HFF-Myc (cell line): ENCODE measurements around the gene MAGEB5.
"Not testable (repeated sequence)": the region's sequence is repeated elsewhere in the genome, so short reads cannot be mapped to it uniquely, and the experiment has no call there.

ENCODE experiments used
- DNase-seq: peaks from one replicate; pipeline ENCODE4 v3.0.0-alpha.2; 2011; ENCODE audit warnings: low read depth; ENCODE audit errors: extremely low read depth
- H3K4me3 ChIP-seq: replicated peaks from 2 replicates; pipeline ENCODE4 v1.5.1; 2011; ENCODE audit warnings: low read depth, mild to moderate bottlenecking, control low read depth, low read length
- CTCF ChIP-seq: IDR thresholded peaks from 2 replicates; pipeline ENCODE4 v1.5.1; 2012; ENCODE audit warnings: mild to moderate bottlenecking, low read depth, low read length, control low read depth; ENCODE audit errors: missing control alignments

The MAGEB5 gene, protein sequence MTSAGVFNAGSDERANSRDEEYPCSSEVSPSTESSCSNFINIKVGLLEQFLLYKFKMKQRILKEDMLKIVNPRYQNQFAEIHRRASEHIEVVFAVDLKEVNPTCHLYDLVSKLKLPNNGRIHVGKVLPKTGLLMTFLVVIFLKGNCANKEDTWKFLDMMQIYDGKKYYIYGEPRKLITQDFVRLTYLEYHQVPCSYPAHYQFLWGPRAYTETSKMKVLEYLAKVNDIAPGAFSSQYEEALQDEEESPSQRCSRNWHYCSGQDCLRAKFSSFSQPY

GRCh38 chrX:26215869-26216268, at the start of gene MAGEB5:
Gene MAGEB5 (plus strand): TSS chrX:26216169. CDS start chrX:26217302, 1,133 bp downstream.
- TF ChIP-seq CTCF, result no peak
- DNase-seq, result no peak

DNA sequence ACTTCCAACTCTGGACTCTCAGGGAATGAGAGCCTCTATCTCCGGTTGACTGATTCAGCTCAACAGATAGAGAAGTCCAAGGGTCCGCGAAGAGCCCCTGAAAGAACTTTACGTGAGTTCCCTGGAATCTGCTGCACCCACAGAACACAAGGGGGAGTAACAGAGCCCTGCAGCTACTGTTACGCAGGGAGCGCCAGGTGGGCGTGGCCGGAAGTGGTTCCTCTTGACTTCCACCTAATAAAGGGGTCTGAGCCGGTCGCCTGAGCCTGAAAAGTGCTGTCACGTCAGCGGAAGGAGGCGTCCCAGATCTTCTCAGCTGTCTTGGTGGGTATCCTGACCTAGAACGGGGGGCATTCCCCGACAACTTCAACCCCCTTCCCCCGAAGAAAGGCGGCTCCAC, 23.8 kb upstream of the MAGEB5 start, which contains the start of gene MAGEB6:
TSS of gene MAGEB6 (plus strand) at position 237 of the 400 bp plus-strand sequence. CDS start 1,407 bp downstream, outside the sequence.
- TF ChIP-seq CTCF, result no peak
- H3K4me3 ChIP-seq, result no peak within 1 kb of the TSS
- no peak for DNase-seq

More at GRCh38 chrX:26215869-26216268, at the start of gene MAGEB5:
- no peak within 1 kb of the TSS for H3K4me3 ChIP-seq

GRCh38 chrX:26203561-26203960, 12.4 kb upstream of the MAGEB5 start:
- no peak for TF ChIP-seq CTCF
- no peak for DNase-seq
- no peak overlapping the region for H3K4me3 ChIP-seq

GRCh38 chrX:26204717-26205116, 11.3 kb upstream of the MAGEB5 start:
- DNase-seq, H3K4me3 ChIP-seq: not testable (repeated sequence)

DNA sequence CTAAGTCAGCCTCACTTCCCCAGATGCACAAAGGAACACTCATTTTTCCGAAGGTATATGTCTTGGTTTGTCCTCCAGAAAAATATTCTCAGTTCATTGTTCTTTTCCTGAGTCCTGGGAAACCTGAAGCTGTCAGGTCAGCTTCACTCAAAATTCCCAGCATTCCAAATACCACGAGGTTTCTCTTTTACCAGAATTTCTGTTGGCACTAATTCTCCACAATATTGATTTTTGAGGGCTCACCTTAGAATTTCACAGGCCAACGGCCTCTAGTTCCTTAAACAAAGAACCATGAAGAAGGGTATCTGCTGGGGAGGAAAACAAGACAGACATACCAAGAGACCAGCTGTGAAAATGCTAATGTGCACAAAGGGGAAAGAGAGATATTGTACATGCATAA, 8.0 kb upstream of the MAGEB5 start:
- no peak for DNase-seq
- TF ChIP-seq CTCF, result no peak

GRCh38 chrX:26219351-26219750, 3.4 kb downstream of the MAGEB5 start:
- no peak for DNase-seq
- TF ChIP-seq CTCF, result no peak
- no peak overlapping the region for H3K4me3 ChIP-seq

More for the DNA sequence above, 8.0 kb upstream of the MAGEB5 start:
- H3K4me3 ChIP-seq, result no peak overlapping the region

GRCh38 chrX:26234177-26234576, 18.2 kb downstream of the MAGEB5 start:
- no peak for DNase-seq
- H3K4me3 ChIP-seq, result no peak overlapping the region
- no peak for TF ChIP-seq CTCF
